GM18508 (cell line): ENCODE results near the gene PARG.
"Not testable (repeated sequence)": the region's sequence is repeated elsewhere in the genome, so short reads cannot be mapped to it uniquely, and the experiment has no call there.

Source experiments
- ATAC-seq: cut with Tn5 transposase; IDR thresholded peaks from one replicate; pipeline ENCODE4 v1.9.1; 2021; ENCODE audit warnings: moderate number of reproducible peaks; ENCODE audit not compliant: insufficient read depth, unreplicated experiment

PARG gene

GRCh38 chr10:49908290-49909080 lies 33.3 kb downstream of the PARG start:
- not testable (repeated sequence) for ATAC-seq

GRCh38 chr10:49903829-49904228 lies 38.0 kb downstream of the PARG start:
- ATAC-seq: not testable (repeated sequence)

- not testable (repeated sequence) for ATAC-seq
Measured at GRCh38 chr10:49900406-49900805, 41.4 kb downstream of the PARG start.

DNA sequence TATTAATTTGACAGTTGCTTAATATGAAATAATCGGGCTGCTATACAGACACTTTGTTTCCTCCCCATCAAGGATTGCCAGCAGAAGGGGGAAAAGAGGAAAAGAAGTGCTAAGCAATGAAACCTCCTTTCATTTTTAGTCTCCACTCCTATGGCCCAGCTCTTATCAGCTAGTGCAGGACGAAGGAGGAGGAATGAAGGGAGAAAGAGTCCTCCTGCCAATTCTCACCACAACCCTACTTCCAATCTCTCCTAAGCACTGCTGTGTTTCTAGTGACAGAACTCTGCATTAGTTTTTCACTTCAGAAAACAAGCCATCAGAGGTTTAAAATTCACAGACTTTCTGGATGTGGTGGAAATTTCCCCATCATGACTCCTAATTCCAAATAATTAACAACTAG lies 41.8 kb downstream of the PARG start:
- ATAC-seq: not testable (repeated sequence)

GRCh38 chr10:49890025-49890424 lies 51.8 kb downstream of the PARG start:
- ATAC-seq: not testable (repeated sequence)

- not testable (repeated sequence) for ATAC-seq
Measured at GRCh38 chr10:49884739-49885331, 57.0 kb downstream of the PARG start.

- ATAC-seq: not testable (repeated sequence)
Measured at GRCh38 chr10:49883852-49884251, 58.0 kb downstream of the PARG start.

DNA sequence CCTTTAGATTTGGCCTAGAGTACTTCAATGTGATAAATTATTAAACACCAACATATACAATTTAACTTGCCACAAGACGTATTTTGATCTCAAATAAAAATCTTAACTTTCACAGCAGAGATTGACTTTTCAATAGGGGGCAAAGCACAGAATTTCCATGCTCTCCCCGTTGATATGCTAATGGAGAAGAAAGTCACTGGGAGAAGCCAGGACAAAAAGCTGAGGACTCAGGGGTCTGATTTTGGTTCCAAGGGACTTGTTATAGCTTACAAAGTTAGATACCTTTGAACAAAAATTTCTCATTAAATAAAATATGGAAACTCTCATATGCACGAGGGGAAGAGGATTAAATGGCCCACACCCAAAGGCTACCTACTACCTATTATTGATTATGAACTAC lies 59.5 kb downstream of the PARG start:
- not testable (repeated sequence) for ATAC-seq

DNA sequence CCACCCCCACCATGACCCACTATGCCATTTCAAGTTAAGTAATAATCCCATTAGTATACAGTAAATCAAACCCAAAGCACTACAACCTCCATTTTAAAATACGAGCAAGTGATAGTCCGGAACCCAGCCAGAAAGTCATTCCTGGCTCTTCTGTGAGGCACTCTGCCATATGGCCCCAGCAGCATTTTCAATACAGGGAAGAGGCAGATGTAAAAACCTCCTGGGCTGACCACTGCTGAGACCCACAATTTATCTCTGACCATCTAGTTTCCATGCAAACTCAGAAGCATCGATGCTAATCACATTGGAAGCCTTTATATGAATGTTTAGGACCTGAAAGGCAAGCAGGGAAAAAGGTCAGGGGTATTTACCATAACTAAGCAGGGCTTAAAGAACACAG lies 69.1 kb downstream of the PARG start:
- not testable (repeated sequence) for ATAC-seq

- ATAC-seq: not testable (repeated sequence)
Measured at GRCh38 chr10:49871462-49871861, 70.4 kb downstream of the PARG start.

DNA sequence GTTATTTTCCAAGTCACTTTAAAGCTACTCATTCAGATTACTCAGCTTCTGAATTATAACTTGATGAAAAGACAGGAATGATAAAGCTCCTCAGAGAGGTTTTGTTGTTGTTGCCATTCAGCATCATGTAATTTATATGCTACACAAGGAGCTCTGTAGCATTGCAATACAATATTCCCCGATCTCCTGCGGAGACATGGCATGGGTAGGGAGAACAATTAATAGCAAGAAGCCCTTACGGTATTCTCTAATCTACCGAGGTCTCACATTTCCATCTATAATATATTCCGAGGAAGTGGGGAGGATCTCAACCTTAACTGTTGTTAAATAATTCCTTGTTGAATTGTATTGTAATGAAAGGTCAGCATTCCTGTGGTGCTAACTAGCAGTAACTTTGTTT lies 81.9 kb downstream of the PARG start:
- ATAC-seq: not testable (repeated sequence)

DNA sequence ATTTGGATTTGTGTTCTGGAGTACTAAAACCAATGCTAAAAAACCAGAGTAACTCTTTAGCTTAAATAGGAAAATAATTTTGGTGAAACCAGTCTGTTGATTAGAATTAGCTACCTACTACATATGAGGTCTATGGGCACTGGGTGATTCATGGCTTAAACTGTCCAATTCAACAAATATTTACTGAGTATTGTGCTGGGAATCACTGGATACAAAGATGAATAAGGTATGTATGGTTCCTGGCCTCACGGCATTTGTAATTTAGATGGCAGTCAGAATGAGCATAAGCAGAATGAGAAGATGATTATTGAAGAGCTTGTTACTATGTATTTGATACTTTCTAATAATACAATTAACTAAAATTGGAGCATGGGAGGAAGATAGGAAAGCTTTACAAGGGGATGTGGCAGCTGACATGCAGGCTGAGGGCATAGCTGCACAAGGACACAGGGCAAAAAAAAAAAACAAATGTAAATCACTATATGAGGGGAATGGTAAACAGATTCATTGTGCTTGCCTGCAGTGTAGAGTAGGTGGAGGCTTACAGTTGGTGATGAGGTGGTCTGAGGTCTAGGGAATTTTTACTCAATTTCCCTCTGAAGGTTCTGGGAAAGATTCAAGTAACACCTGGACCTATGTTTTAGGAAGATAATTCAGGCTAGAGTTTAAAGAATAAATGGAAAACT lies 83.0 kb downstream of the PARG start:
- ATAC-seq: not testable (repeated sequence)

GRCh38 chr10:49849520-49849919 lies 92.3 kb downstream of the PARG start:
- ATAC-seq: not testable (repeated sequence)

GRCh38 chr10:49844775-49845595 lies 96.8 kb downstream of the PARG start:
- no peak for ATAC-seq

DNA sequence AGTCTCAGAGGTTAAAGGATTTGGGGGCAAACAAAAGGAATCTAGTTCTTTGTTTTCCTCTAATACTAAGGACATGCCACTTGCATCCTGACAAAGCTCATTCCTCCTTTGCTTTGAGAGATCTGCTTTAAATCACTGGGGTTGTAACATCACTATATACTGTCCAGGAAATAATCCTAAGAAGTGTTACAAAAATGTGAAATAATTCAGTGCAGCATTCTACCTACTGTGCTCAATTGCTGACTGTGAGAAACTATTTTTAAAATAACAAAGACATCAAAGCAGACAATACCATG lies 99.5 kb downstream of the PARG start:
- not testable (repeated sequence) for ATAC-seq

- ATAC-seq: no peak
Measured at GRCh38 chr10:49841615-49842332, 100.1 kb downstream of the PARG start.

DNA sequence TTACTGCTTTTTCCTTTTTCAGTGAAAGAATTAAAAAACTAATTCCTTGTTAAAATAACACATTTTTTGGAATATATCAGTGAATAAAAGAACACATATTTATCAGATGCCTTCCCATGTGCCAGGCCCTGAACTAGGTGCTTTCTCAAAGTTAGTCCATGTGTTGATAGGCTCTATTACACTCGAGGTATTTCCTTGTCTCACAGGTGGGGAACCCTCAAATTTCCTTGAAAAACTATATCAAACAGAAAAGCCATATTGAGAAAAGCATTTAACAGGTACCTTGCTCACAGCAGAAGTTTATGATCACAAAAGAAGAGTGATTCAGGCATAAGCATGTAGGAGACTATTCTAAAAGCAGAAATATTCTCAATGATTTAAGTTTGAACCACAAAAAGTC lies 104.1 kb downstream of the PARG start:
- no peak for ATAC-seq

DNA sequence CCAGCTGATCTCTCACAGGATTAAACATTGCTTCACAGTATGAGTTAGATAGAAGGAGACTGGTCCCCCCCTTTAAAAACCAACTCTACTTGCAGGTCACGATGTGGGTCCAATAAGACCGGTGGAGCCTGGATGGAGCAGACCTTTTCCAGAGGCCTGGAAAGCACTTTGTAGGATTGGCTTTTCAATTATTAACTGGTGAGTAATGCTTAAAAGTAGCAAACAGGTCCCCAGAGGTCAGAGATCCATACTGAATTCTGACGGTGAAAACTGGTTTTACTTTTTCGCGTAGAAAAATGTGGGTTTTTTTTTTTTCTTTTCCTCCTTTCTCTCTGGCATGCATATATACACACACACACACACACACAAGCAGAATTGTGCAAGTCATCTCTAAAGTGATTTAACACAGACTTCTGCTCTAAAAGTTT lies 104.8 kb downstream of the PARG start:
- no peak for ATAC-seq

DNA sequence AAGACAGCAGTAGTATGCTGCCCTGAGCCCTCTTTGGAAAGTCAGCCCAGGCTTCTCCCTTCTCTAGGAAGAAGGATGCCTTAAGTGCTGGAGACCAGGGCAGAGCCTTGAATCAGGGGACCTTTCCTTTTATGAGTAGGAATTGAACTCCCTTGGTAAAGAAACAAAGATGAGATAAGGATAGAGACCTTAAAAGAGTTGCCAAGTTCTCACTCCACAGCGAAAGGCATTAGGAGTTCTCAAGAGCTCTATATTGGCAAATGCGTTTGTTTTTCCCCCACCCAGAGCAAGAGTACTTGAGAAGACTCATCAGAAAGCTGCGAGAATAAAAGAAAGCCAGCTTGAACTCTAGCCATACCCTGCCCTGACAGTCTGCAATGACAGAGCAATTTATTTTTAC lies 106.9 kb downstream of the PARG start:
- ATAC-seq: no peak

DNA sequence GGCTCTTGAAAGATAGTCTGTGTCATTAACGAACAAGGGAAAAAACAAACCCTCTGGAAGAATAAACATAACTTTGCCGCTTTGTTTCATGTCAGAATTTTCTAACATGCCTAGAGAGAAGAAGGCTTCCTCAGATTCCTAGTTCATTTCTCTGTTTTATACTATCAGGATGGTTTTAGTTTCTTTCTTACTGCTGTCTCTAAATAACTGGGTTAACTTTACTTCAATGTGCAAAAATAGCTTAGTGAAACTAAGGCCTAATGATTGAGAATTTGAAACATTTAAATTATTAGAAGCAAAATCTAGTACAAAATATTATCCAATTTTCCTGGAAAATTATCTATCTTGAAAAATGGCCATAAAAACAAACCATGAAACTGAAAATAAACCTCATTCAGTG lies 107.6 kb downstream of the PARG start:
- ATAC-seq: no peak
